Eye (tissue), 1 donor: ENCODE measurements around the gene CTNS.

ENCODE experiments used
- DNase-seq: peaks from one replicate; pipeline ENCODE4 v3.0.0-alpha.2; 2015

Gene CTNS

DNA sequence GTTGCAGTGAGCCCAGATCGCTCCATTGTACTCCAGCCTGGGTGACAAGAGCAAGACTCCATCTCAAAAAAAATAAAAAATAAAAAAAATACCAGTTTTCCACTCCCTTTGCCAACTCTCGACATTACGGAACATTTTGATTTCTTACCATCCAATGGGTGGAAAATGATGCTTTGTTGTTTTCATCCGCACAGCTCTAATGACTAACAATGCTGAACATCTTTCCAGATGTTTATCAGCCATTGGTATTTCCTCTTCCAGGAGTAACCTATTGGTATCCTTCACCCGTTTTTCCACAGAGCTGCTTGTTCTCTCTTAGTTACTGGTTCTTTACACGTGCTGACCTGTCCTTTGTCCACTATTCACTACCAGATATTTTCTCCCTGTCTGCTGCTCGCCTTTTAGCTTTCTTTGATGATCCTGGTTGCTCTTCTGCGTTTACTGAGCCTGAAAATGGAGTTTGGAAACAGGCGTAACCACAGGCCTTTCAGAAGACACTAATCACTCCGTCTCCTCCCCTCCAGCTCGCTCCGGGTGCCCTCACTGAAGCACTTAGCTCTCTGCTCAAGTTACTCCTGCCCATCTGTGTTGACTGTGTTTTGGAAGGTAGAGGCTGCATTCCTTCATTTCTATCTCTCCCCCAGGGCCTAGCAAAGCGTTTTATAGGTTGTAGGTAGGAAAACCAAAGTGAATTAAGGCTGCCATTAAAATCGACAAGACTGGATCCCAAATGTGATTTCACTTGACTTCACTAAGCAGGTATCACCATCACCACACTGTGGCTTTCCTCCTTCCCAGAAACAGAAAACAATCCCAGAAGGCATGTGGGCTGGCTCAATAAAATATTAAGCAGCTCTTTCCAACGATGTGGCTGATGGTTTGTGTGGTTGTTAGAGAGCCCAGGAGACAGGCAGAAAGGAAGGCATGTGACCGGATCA is 9.5 kb upstream of the CTNS start:
- DNase-seq = peak; percentile 61

DNA sequence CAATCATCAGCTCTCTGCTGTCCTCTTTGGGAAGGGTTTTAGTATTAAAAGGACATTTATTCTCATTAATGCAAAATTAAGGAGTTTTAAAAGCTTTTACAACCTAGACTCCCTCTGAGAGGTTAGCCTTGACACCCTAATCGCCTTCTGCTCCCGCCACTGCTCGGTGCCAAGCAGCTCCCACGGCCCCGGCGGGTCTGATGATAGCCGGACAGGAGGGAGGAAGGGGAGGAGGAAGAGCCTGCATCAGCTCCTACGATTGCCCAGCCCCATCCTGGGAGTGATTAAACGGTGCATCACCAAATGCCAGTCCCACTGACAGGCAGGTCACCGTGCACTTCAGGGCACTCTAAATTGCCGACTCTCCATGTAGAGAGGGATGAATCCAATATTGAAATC is 8.8 kb upstream of the CTNS start:
- DNase-seq = no peak

DNA sequence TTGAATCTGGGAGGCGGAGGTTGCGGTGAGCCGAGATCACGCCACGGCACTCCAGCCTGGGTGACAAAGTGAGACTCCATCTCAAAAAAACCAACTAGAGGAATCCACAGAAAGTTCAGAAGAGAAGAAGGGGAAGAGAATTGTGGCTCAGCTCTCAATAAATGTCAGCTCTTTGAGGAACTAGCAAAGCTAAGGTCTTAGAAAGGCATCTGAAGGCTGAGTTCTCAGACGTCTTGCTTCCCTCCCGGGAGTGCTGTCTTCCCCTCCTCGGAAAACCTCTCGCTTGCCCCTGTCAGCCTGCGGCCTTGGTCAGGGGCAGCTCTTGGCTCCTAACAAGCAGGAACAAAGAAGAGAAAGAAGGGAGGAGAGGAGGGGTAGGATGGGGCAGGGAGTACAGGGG is 5.8 kb upstream of the CTNS start:
- DNase-seq = no peak

DNA sequence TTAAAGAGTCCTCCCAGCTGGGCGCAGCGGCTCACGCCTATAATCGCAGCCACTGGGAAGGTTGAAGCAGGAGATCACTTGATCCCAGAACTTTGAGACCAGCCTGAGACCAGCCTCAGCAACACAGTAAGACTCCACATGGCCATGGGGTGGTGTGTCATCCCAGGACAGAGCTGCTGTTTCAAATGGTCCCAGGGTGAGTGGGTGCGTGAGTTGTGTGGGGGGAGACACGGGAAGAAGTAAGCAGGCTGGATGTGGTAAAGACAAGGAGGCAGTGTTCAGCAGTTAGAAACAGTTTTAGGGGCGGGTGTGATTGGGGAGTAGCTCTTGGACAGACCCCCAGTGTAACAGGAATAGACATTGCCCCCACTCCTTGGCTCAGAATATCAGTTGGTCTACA is 4.3 kb upstream of the CTNS start:
- no peak for DNase-seq

- no peak for DNase-seq
These were observed 946 bp upstream of the CTNS start for GRCh38 chr17:3635474-3636153.

- no peak for DNase-seq
These were observed 381 bp downstream of the CTNS start for GRCh38 chr17:3636908-3637373.

GRCh38 chr17:3639981-3640596 is 3.5 kb downstream of the CTNS start:
- DNase-seq = no peak

DNA sequence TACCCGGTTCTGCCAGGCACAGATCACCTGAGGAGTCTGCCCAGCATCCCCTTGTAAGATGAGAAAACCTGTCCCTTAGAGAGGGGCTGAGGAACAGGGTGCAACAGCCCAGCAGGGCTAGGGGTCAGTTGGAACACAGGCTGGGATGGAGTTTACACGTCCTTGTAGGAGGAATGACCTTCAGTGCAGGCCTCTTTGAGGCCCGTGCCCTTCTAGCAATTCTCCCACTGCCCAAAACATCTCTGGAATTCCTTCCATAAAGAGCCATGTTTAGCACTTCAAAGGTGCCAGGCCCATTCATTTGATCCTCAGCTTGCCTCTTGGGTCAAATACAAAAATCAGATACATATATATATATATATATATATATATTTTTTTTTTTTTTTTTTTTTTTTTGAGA is 4.5 kb downstream of the CTNS start:
- DNase-seq = no peak

GRCh38 chr17:3641717-3642486 is 5.3 kb downstream of the CTNS start:
- DNase-seq = no peak

DNA sequence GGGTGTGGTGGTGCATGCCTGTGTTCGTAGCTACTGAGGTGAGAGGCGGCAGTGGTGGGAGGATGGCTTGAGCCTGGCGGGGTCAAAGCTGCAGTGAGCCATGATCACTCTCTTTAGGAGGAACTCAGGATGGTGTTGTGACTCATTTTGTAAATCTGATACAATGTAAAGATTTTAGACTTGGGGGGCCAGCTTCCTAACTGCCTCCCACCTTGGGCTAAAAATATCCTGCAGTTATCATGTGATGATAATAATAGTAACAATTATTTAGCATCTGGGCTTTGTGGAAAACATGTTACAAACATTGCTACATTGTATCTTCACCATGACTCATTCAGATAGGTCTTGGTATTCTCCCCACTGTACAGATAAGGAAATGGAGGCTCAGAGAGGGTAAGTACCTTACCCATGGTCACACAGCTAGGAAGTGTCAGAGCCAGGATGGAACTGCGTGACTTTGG is 7.4 kb downstream of the CTNS start:
- no peak for DNase-seq

DNA sequence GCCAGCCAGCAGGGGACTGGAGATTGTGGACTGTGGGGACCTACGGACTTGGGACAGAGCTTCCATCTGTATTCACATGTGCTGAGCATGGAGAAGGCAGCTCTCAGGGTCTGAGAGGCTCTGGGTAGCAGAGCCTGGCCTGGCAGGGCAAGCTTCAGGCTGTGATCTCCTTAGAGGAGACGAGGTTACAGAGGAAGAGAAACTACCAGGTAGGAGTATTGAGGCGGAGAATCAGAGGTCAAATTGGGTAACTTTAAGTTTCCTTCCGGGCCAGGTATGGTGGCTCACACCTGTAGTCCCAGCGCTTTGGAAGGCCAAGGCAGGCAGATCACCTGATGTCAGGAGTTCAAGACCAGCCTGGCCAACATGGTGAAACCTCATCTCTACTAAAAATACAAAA is 8.8 kb downstream of the CTNS start:
- no peak for DNase-seq

DNA sequence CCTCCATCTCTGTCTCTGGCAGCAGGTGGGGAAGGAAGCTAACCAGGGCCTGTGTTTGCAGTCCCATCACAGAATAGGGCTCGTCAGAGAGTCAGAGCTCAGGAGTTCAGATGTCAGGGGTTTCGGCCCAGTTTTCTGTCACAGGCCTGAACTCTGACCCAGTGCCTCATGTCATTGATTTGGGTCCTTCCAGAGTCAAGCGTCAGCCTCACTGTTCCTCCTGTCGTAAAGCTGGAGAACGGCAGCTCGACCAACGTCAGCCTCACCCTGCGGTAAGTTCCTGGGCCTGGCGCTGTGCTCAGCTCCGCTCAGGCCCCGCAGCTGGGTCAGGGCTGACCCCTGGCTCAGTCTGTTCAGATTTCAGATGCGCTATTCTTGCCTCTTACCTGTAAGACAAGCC is 10.7 kb downstream of the CTNS start:
- DNase-seq = no peak

DNA sequence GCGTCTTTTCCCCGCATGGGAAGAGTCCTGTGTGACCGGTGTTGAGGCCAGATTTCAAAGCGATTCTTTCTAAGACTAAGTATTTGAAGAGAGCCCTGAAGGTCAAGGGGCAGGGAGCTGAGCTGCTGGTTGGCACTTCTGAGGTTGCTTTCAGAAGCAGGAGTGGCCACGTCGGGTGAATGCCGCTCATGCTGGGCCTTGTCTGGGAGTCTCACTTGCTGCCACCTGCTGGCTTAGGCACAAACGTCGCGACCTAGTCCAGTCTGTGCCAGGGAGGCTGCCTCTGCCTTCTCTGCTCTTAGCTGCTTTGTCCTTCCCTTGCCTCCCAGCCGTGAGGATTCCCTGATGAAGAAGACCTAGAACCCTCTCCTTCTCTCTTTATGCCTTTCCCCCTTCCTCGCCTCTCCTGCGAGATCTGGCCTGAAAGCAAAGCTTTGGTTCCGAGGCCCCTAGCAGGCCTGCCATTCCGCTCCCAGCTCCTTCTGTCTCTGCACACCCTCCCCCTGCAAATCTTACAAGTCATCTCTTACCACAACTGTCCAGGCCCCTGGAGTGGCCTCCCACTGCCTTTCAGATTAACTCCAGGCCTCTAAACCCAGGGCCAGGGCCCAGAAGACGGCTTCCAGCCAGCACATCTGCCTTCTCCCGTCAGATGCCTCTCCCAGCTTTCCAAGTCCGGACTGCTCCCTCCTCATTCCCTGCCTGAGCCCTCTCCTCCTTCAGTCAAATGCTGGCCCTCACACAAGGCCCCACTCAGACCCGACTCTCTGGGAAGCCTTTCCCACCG is 11.4 kb downstream of the CTNS start:
- DNase-seq = peak; percentile 79

GRCh38 chr17:3655766-3656165 is 19.2 kb downstream of the CTNS start:
- no peak for DNase-seq

DNA sequence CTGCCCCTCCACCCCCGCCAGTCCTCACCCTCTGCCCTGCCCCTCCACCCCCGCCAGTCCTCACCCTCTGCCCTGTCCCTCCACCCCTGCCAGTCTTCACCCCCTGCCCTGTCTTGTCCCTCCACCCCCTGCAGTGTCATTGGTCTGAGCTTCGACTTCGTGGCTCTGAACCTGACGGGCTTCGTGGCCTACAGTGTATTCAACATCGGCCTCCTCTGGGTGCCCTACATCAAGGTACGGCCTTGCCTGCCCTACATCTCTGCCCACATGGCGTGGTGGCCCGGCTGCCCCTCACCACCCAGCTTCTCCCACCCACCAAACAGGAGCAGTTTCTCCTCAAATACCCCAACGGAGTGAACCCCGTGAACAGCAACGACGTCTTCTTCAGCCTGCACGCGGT is 19.8 kb downstream of the CTNS start:
- DNase-seq = no peak

DNA sequence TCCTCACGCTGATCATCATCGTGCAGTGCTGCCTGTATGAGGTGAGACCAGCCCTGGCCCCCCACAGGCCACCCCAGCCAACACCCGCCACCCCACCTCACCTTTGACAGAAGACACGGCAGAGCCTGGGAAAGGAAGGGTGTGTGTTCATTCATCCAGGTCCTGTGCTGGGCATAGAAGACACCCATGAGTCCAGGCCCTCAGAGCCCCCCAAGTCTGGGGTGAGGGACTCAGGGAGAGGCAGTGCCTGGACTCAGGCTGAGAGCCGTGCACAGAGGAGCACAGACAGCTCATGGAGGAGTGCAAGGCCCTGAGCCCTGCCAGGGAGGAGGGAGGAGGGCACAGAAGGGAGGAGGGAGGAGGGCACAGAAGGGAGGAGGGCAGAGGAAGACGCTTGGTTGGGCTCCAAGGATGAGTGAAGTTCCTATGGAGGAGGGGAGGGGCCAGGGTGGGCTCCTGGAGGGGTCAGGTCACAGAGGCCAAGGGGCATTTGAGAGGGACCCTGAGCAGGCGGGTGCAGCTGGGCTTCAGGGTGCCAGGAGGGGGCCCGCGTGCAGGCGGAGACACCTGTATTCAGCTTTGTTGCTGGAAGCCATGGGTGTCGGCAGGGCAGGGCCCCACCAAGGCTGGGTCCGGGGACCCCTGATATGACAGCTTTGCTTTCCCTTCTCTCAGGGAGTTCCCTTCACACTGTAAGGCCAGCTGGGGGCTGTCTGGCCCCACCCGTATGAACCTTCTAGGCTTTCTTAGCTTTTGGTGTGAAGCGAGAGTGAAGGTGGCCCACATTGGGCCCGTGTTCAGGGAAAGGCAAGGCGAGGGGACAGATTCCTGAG is 20.4 kb downstream of the CTNS start:
- no peak for DNase-seq

DNA sequence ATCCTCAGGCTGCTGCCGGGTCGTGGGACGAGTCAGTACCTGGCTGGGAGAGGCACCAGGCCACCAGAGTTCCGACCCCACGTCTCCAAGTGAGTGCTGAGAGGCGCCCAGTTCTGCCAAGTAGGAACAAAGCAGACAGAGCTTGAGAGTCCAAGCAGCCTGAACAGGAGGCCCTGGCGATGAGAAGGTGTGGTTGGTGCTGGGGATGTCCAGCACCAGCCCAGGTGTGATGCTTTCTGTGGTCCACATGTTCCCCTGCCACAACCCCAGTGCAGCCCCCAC is 21.0 kb downstream of the CTNS start:
- no peak for DNase-seq

DNA sequence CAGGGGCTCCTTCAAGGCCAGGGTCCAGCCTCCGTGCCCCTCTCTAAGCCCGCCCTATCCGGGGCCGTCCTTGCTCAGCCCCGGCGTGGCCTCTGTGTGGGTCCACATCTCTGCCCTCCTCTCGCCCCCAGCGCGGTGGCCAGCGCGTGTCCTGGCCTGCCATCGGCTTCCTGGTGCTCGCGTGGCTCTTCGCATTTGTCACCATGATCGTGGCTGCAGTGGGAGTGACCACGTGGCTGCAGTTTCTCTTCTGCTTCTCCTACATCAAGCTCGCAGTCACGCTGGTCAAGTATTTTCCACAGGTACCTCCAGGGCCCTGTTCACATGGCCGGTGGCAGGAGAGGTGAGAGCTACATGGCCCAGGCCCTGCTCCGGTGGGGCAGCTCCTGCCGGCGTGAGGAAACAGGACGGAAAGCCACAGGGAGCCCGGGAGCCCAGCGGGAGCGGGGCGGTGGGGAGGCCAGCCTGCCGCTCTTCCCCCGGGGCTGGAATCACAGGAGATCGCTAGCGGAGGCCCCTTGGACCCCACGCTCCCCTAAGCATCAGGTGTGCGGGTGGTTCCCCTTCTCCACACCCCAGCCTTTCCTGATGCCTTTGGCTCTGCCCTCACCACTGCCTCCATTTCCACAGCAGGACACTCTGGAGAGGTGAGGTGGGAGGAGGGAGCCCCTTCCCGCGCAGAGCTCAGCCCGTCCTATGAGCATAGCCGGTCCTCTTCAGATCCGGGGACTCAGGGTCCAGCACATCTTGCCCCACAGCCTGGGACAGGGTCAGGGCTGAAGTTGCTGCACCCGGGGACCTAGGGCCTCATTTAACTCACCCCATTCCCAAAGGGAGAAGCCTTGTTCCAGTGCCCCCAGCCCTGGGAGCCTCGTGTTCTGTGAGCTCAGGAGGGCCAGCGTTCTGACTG is 21.6 kb downstream of the CTNS start:
- DNase-seq = no peak

GRCh38 chr17:3658784-3659449 is 22.4 kb downstream of the CTNS start:
- DNase-seq = no peak
